ENCODE results near the gene PPP1R3D. TPM values are rescaled to one million over a fixed set of nuclear protein-coding genes. Genes with fewer than 3 reads are reported as not detected.

PPP1R3D gene
- total and polyA plus RNA-seq, 2 of the 13 experiments (the other 11 are each of a cell fraction or from before 2014, with no cell fraction given): 1.2 to 3.7 TPM

- TF ChIP-seq TEAD3 (CRISPR knock-in tag; optimal IDR thresholded peaks at IDR 0.05; ENCODE audit: borderline replicate concordance): no peak
- no peak for TF ChIP-seq SMARCE1 (IDR thresholded peaks at IDR 0.05; ENCODE audit: borderline replicate concordance)
- no peak for TF ChIP-seq KAT8 (CRISPR knock-in tag; IDR thresholded peaks at IDR 0.05)
- no peak for TF ChIP-seq ZBED4 (CRISPR knock-in tag; IDR thresholded peaks at IDR 0.05; ENCODE audit: borderline replicate concordance)
- TF ChIP-seq ZNF121 (CRISPR knock-in tag; IDR thresholded peaks at IDR 0.05): 0 out of 2 replicates have a peak, but pooled peaks have one; percentile 10
- TF ChIP-seq E2F2 (CRISPR knock-in tag; IDR thresholded peaks at IDR 0.05; ENCODE audit: borderline replicate concordance): no peak; the same call in 1 of the 2 replicates
- TF ChIP-seq GATA4 (IDR thresholded peaks at IDR 0.05; ENCODE audit: borderline replicate concordance, low read depth): no peak
- TF ChIP-seq SOX13 (IDR thresholded peaks at IDR 0.05): no peak
- TF ChIP-seq SOX13 (CRISPR knock-in tag; conservative IDR thresholded peaks at IDR 0.05 in 1 of 2, IDR thresholded peaks at IDR 0.05 in 1 of 2): peak in 1 of 2 experiments; percentile 2; a peak in 1 of 4 replicates
- peak; percentile 11 for TF ChIP-seq U2AF1 (optimal IDR thresholded peaks at IDR 0.05; ENCODE audit: low read depth, low read length)
- 0 out of 2 replicates have a peak, but pooled peaks have one; percentile 0 for TF ChIP-seq KAT7 (CRISPR knock-in tag; IDR thresholded peaks at IDR 0.05; ENCODE audit: borderline replicate concordance)
Measured at GRCh38 chr20:59939879-59940128, 301 bp downstream of the PPP1R3D start (continued).

Measured in HepG2 (cell line).